ENCODE measurements around the gene RAB3IL1.

RAB3IL1 gene

GRCh38 chr11:61866231-61866957, 51.0 kb downstream of the RAB3IL1 start:
- no peak for DNase-seq (ENCODE audit: low spot score)

GRCh38 chr11:61864814-61865775, 52.3 kb downstream of the RAB3IL1 start:
- no peak for DNase-seq (ENCODE audit: low spot score)

- no peak for DNase-seq (ENCODE audit: low spot score)
Observed at GRCh38 chr11:61863548-61864081, 53.8 kb downstream of the RAB3IL1 start.

GRCh38 chr11:61862714-61863547, 54.4 kb downstream of the RAB3IL1 start:
- no peak for DNase-seq (ENCODE audit: low spot score)

DNA sequence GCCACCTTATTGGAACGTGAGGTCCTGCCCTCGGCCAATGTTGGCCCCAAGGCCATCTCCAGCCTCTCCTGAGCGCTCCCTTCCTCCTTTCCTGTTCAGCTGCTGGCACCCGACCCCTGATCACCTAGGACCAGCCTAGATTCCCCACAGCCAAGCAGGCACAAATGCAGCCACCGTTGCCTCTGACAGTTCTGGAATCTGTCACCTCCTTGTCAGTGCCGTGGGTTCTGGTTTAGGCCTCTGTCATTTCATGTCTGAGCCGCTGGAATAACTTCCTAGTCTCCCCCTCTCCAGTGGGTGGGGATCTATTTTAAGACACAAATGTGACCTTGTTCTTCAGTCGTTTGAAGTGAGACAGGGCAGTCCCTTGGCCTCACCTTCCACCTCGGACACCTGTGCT, 55.7 kb downstream of the RAB3IL1 start:
- no peak for DNase-seq (ENCODE audit: low spot score)

GRCh38 chr11:61860054-61860903, 57.1 kb downstream of the RAB3IL1 start:
- no peak for DNase-seq (ENCODE audit: low spot score)

- DNase-seq (ENCODE audit: low spot score) = no peak
Observed at GRCh38 chr11:61855939-61856680, 61.3 kb downstream of the RAB3IL1 start.

DNA sequence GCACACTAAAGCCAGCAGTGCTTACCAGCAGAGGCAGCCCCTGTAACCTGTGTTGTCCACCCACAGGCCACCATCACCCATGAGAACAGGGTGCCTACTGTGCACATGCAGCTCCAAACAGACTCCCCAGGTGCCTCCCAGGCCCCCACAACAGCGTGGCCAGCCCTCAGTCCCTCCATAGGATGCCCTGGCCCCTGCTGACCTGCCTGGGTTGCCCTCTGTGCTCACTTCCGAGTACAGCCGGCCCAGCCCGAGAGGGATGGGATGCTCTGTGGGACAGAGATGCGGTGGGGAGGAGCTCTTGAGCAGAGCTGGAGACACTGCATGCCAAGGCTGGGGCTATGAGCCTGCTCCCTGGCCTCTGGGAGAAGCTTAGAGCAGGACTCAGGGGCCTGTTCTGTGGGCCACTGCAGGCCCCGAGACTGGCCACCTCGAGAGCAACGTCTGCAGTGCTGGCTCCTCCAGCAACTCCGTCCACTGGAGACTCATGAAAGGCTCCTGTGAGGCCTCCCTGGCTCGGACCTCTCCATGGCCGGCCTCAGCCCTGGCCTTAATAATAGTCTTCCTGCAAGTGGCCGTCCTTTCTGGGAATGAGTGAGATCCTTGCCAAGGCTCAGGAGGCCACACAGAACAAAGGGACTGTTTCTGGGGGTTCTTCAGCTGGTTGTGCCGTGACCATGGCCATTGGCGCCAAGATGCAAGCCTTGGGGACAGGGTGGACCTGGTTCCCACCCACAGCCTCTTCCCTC, 62.2 kb downstream of the RAB3IL1 start:
- DNase-seq (ENCODE audit: low spot score) = no peak

- no peak for DNase-seq (ENCODE audit: low spot score)
Observed at GRCh38 chr11:61854206-61854895, 63.0 kb downstream of the RAB3IL1 start.

DNA sequence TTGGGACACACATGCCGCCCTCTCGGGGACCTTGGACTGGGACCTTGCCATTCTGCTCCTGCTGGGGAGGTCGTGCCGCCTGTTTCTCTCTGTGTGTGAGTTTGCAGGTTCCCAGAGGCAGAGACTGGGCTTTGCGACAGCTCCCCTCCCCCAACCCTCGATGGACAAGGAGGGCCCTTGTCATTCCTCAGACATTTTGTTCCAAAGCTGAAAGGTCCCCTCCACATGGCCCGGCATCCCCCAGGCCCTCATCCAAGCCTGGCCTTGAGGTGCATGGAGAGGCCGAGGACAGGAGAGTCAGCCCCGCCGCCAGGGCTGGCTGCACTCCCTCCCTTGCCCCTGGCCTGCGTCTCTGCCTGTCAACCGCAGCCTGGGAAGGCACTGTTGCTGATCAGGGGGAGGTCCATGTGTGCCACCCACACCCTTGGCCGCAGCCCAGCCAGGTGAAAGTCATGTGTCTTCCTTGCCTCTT, 63.6 kb downstream of the RAB3IL1 start:
- DNase-seq (ENCODE audit: low spot score) = no peak

DNA sequence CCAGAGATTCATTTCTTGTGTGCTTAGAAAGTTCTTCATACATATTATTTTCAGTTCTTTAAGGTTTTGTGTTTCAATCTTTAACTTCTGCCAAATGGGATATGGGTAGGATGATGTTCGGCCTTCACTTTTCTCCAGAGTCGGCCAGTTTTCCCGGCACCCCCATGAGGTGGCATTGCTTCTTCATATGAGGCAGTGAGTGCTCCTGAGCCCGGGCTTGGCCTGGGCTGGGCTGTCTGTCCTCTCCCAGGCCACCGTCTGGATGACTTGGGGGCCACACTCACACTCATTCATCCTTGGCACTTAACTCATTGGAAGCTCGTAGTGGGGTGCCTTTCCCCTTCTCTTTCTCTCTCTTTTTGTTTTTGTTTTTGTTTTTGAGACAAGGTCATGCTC, 65.5 kb downstream of the RAB3IL1 start:
- DNase-seq (ENCODE audit: low spot score) = no peak

GRCh38 chr11:61851113-61851899, 66.1 kb downstream of the RAB3IL1 start:
- no peak for DNase-seq (ENCODE audit: low spot score)

- DNase-seq (ENCODE audit: low spot score) = no peak
Observed at GRCh38 chr11:61850687-61851086, 66.7 kb downstream of the RAB3IL1 start.

- no peak for DNase-seq (ENCODE audit: low spot score)
Observed at GRCh38 chr11:61848631-61849030, 68.7 kb downstream of the RAB3IL1 start.

DNA sequence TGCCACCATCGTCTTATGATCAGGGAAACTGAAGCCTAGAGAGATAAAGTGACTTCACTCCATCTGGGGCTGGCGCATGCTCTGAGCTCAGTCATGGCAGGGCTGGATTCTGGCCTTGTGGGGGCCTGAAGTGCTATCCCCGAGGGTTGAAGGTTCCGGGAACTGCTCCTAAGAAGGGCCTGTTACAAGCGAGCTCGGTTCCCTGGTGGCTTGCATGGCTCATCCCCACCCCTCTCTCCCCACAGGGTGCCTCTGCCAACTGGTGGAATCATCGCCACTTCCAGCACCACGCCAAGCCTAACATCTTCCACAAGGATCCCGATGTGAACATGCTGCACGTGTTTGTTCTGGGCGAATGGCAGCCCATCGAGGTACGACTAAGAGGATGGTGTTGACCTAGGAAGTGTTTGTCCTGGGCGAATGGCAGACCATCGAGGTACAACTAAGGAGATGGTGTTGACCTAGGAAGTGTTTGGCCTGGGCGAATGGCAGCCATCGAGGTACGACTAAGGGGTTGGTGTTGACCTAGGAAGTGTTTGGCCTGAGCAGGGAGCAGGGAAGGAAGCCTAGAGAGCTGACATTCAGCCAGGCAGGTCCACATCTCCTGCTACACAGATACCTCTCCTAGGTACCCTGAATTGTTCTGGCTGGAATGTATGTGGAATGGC, 69.3 kb downstream of the RAB3IL1 start:
- no peak for DNase-seq (ENCODE audit: low spot score)
